ENCODE measurements around the gene CMIP.
A peak's percentile ranks its signal among the peaks of the same experiment; 100 is the strongest.

Gene CMIP

DNA sequence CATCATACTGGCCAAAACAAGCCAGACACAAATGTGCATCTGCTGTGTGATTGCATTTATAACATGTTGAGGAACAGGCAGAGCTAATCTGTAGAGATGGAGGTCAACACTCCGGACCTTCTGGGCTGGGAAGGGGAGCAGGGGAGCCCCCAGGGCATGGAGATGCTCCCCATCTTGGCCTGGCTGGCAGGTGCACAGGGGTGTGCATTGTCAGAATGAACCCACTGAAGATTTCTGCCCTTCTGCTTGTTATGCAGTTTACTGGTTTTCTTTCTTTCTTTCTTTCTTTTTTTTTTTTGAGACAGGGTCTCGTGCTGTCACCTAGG lies 146.9 kb downstream of the CMIP start:
- no peak overlapping the region for H3K4me3 ChIP-seq (ENCODE audit: low read length)
- TF ChIP-seq, protein P1, sequence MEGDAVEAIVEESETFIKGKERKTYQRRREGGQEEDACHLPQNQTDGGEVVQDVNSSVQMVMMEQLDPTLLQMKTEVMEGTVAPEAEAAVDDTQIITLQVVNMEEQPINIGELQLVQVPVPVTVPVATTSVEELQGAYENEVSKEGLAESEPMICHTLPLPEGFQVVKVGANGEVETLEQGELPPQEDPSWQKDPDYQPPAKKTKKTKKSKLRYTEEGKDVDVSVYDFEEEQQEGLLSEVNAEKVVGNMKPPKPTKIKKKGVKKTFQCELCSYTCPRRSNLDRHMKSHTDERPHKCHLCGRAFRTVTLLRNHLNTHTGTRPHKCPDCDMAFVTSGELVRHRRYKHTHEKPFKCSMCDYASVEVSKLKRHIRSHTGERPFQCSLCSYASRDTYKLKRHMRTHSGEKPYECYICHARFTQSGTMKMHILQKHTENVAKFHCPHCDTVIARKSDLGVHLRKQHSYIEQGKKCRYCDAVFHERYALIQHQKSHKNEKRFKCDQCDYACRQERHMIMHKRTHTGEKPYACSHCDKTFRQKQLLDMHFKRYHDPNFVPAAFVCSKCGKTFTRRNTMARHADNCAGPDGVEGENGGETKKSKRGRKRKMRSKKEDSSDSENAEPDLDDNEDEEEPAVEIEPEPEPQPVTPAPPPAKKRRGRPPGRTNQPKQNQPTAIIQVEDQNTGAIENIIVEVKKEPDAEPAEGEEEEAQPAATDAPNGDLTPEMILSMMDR (IDR thresholded peaks at IDR 0.05; ENCODE audit: insufficient read depth, low read depth, low read length, missing control alignments): no peak
- DNase-seq (ENCODE audit: low read depth): no peak

DNA sequence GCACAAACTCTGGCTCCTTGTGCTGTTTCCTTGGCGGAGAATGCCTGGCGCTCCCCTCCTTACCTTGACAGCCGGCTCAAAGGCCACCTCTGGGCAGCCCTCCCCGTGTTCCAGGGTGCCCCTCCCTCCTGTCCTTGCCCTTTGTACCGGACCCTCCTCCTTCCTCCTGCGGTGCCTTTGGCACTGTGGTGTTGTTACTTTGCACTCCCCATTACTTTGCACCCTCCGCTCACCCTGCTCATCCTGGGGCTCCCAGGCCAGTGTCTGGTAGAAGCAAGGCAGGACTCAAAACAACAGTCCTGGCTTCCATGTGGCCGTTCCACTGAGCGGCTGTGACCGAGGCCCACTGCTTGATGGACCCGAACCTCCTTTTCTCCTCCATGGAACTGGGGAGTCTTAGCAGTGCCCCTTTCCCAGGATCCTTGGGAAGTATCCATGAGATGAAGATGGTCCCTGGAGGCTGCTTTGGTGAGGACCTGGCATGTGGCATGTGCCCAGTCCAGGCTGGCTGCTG lies 147.8 kb downstream of the CMIP start:
- TF ChIP-seq, protein P1 (IDR thresholded peaks at IDR 0.05; ENCODE audit: insufficient read depth, low read depth, low read length, missing control alignments): no peak
- no peak overlapping the region for H3K4me3 ChIP-seq (ENCODE audit: low read length)
- DNase-seq (ENCODE audit: low read depth): no peak

DNA sequence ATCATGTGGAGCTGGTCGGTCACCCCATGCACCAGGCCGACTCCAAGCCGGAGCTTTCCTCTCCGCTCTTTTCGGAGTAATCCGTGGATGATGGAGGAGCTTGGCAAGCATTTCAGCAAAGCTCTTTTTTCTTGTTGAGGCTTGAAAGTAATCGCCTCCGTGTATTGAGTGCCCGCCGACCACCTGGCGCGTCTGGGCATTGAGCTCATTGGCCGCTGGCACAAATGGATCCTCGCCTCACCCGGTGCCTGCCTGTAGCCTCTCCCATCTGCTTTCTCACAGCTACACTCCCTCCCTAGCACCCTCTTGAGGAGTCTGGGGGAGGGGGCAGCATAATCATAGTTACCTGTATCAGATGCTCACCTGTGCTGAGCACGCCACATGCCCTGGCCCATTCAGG lies 148.9 kb downstream of the CMIP start:
- no peak overlapping the region for H3K4me3 ChIP-seq (ENCODE audit: low read length)
- peak; percentile 45 for DNase-seq (ENCODE audit: low read depth)
- TF ChIP-seq, protein P1 (IDR thresholded peaks at IDR 0.05; ENCODE audit: insufficient read depth, low read depth, low read length, missing control alignments): no peak

DNA sequence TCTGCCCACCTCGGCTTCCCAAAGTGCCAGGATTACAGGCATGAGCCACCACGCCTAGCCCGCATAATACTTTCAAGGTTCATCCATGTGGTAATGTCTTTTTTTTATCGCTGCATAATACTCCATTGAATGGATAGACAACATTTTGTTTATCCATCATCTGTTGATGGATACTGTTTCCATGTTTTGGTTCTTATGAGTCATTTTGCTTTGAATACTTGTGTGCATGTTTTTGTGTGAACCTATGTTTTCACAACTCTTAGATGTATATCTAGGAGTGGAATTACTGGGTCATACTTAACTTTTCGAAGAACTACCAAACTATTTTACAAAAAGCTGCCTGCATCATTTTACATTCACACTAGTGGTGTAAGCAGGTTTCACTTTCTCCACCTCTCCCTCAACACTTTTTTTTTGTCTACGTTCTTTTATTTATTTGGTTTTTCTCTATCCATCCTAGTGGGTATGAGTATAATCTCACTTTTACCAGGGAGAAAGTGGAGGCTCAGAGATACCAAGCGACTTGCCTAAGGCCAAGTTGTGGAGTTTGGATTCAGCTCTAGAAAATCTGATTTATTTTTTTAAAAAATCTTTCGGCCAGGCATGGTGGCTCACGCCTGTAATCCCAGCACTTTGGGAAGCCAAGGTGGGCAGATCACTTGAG lies 151.2 kb downstream of the CMIP start:
- peak; percentile 35 for DNase-seq (ENCODE audit: low read depth)
- no peak overlapping the region for H3K4me3 ChIP-seq (ENCODE audit: low read length)
- TF ChIP-seq, protein P1 (IDR thresholded peaks at IDR 0.05; ENCODE audit: insufficient read depth, low read depth, low read length, missing control alignments): no peak

DNA sequence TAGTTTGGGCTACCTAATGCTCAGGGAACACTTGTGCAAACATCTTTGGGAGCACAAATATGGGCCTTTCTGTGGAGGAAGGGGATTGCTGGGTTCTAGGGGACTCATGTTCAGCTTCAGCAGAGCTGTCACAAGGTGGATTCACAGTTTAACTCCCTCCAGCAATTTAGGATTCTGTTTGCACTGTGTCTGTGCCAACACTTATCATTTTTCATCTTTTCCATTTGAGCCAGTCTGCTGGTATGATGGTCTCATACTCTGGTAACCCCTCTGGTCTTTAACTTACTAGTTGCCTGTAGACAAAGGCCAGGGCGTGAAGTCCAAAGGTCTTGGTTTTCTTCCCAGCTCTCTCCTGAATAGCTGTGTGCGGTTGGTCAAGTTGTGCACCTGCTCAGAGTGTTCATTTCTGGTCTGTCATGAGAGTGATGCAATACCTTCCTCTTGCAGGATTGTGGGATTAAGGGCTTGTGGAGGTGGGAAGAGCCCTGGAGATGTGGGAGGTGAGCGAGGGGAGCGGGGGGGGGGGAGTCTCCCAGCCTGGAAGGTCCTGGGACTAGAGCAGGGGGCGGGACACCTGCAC lies 152.6 kb downstream of the CMIP start:
- H3K4me3 ChIP-seq (ENCODE audit: low read length): no peak overlapping the region
- no peak for DNase-seq (ENCODE audit: low read depth)
- TF ChIP-seq, protein P1 (IDR thresholded peaks at IDR 0.05; ENCODE audit: insufficient read depth, low read depth, low read length, missing control alignments): no peak

DNA sequence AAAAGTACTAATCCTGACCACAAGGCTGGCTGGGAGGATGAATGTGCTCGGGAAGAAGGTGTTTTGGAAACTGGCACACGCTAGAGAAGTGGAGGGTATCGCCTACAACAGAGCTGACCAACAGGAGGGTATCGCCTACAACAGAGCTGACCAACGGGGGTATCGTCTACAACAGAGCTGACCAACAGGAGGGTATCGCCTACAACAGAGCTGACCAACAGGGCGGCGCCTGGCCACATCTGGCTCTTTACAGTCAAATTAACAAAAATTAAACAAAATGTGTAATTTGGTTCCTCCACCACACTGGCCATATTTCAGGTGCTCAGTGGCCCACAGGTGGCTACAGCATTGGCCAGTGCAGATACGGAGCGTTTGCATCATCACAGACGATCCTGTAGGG lies 153.5 kb downstream of the CMIP start:
- no peak for DNase-seq (ENCODE audit: low read depth)
- TF ChIP-seq, protein P1 (IDR thresholded peaks at IDR 0.05; ENCODE audit: insufficient read depth, low read depth, low read length, missing control alignments): peak; percentile 1
- no peak overlapping the region for H3K4me3 ChIP-seq (ENCODE audit: low read length)
